ENCODE data around the gene VPS8. TPM values are rescaled to one million over a fixed set of nuclear protein-coding genes. Genes with fewer than 3 reads are reported as not detected.

Gene VPS8
- total and polyA plus RNA-seq, 9 of the 15 experiments (the other 6 are each of a cell fraction or from before 2014, with no cell fraction given): 7.2 to 41.0 (median 28.3) TPM

GRCh38 chr3:184823990-184824389 lies 12.0 kb downstream of the VPS8 start:
- 73% methylated on average over 4 of the region's 4 CpGs for WGBS (ENCODE audit: insufficient coverage, low coverage, missing lambda C conversion rate)
- POLR2A ChIA-PET: interaction anchor here (0.6 to 1.0 kb wide), 3 partner anchors 11 to 1188 kb away, joined by 3 read pairs; no protein-coding TSS in a partner anchor
- Histone ChIP-seq H3K9me1 (ENCODE audit: control insufficient read depth, insufficient read depth, low read length) (no peaks in the 10 kb centered on the region), H3K4me2 (ENCODE audit: insufficient read depth, low read length) (no peak overlapping the region), H3K9ac (ENCODE audit: insufficient read depth in 1 of 2, low read depth in 2 of 2, low read length in 2 of 2) (no peak overlapping the region), H4K20me1 (replicated peaks; ENCODE audit: control insufficient read depth, insufficient read depth, low read length) (no peaks in the 10 kb centered on the region), H3K9me3 (replicated peaks; ENCODE audit: control insufficient read depth, insufficient read depth, low read depth, low read length) (no peaks in the 10 kb centered on the region), H3K27me3 (ENCODE audit: control insufficient read depth in 2 of 2, insufficient read depth in 2 of 2, low read length in 2 of 2) (no peaks in the 10 kb centered on the region), H3K4me3 (no peak overlapping the region), H3K36me3 (ENCODE audit: control insufficient read depth, insufficient read depth, low read length) (peaks cover 7% of the 10 kb centered on the region; the same call in 2 of the 3 replicates), H3K4me1 (replicated peaks in 1 of 2; ENCODE audit: control insufficient read depth in 2 of 2, insufficient read depth in 2 of 2, low read length in 2 of 2) (no peaks in the 10 kb centered on the region), H3K79me2 (ENCODE audit: control insufficient read depth, insufficient read depth, low read length) (no peaks in the 10 kb centered on the region), H2AFZ (ENCODE audit: low read depth, low read length) (no peak overlapping the region), H3K27ac (ENCODE audit: extremely low read depth, low read depth, low read length) (no peak overlapping the region)
- no peak for DNase-seq (ENCODE audit: extremely low read depth in 1 of 4, low spot score in 3 of 4)
- TF ChIP-seq ZNF695 (CRISPR knock-in tag; IDR thresholded peaks at IDR 0.05): no peak
- intact Hi-C loops (cut with micrococcal nuclease): no loop called here
- BruUV-seq (replicated peaks): no TSS peak
- in situ Hi-C loops (cut with MboI): no loop called here
- ATAC-seq: no peak
- CTCF ChIA-PET (ENCODE audit: low intra/inter-chr PET ratio): no interaction called here
- no peak for FAIRE-seq

GRCh38 chr3:184825121-184825820 lies 13.3 kb downstream of the VPS8 start:
- no peak overlapping the region for H3K4me3 ChIP-seq
- H3K36me3 ChIP-seq (ENCODE audit: control insufficient read depth, insufficient read depth, low read length): peaks cover 10% of the 10 kb centered on the region; the same call in 2 of the 3 replicates
- no TSS peak for BruUV-seq (replicated peaks)
- H3K4me1 ChIP-seq (replicated peaks in 1 of 2; ENCODE audit: control insufficient read depth in 2 of 2, insufficient read depth in 2 of 2, low read length in 2 of 2): no peaks in the 10 kb centered on the region
- no peak overlapping the region for H2AFZ ChIP-seq (ENCODE audit: low read depth, low read length)
- no peak overlapping the region for H3K4me2 ChIP-seq (ENCODE audit: insufficient read depth, low read length)
- no peaks in the 10 kb centered on the region for H3K9me3 ChIP-seq (replicated peaks; ENCODE audit: control insufficient read depth, insufficient read depth, low read depth, low read length)
- FAIRE-seq: no peak
- no peak for ATAC-seq
- H3K27ac ChIP-seq (ENCODE audit: extremely low read depth, low read depth, low read length): no peak overlapping the region
- H3K27me3 ChIP-seq (ENCODE audit: control insufficient read depth in 2 of 2, insufficient read depth in 2 of 2, low read length in 2 of 2): no peaks in the 10 kb centered on the region
- POLR2A ChIA-PET: interaction anchor here (0.5 to 0.8 kb wide), 2 partner anchors 128 to 1186 kb away, joined by 3 read pairs; no protein-coding TSS in a partner anchor
- in situ Hi-C loops (cut with MboI): no loop called here
- WGBS (ENCODE audit: insufficient coverage, low coverage, missing lambda C conversion rate): 83% methylated on average over 6 of the region's 6 CpGs
- no peaks in the 10 kb centered on the region for H3K9me1 ChIP-seq (ENCODE audit: control insufficient read depth, insufficient read depth, low read length)
- intact Hi-C loops (cut with micrococcal nuclease): no loop called here
- no peak overlapping the region for H3K9ac ChIP-seq (ENCODE audit: insufficient read depth in 1 of 2, low read depth in 2 of 2, low read length in 2 of 2)
- no peaks in the 10 kb centered on the region for H4K20me1 ChIP-seq (replicated peaks; ENCODE audit: control insufficient read depth, insufficient read depth, low read length)
- no peak for DNase-seq (ENCODE audit: extremely low read depth in 1 of 4, low spot score in 3 of 4)
- no peaks in the 10 kb centered on the region for H3K79me2 ChIP-seq (ENCODE audit: control insufficient read depth, insufficient read depth, low read length)
- CTCF ChIA-PET (ENCODE audit: low intra/inter-chr PET ratio): no interaction called here
- TF ChIP-seq NR2C1 (IDR thresholded peaks at IDR 0.05) (no peak), NR2C1 (tag; IDR thresholded peaks at IDR 0.05) (no peak), SIRT6 (IDR thresholded peaks at IDR 0.05; ENCODE audit: low read depth, low read length) (no peak), PRPF4 (IDR thresholded peaks at IDR 0.05; ENCODE audit: insufficient read depth, low read depth, low read length, poor library complexity, severe bottlenecking) (no peak), PCBP2 (IDR thresholded peaks at IDR 0.05; ENCODE audit: low read depth, low read length, poor library complexity, severe bottlenecking) (no peak), ZNF436 (CRISPR knock-in tag; IDR thresholded peaks at IDR 0.05) (no peak), ADNP (tag; IDR thresholded peaks at IDR 0.05) (no peak), ZEB2 (IDR thresholded peaks at IDR 0.05) (no peak), SMARCA5 (IDR thresholded peaks at IDR 0.05) (no peak), PATZ1 (CRISPR knock-in tag; IDR thresholded peaks at IDR 0.05; ENCODE audit: borderline replicate concordance) (no peak)

Data from K562 (cell line).